WERI-Rb-1 (cell line): ENCODE results near the gene MYDGF.

Experiments
- DNase-seq: peaks from one replicate; pipeline ENCODE4 v3.0.0-alpha.2; 2020
- H3K27ac ChIP-seq: fragments of 250-450 bp; sonication (Bioruptor Pico); 2 replicates; pipeline ENCODE4 v1.5.1; 2020; ENCODE audit warnings: mild to moderate bottlenecking, moderate library complexity
- H3K27me3 ChIP-seq: fragments of 250-450 bp; sonication (Bioruptor Pico); 2 replicates; pipeline ENCODE4 v1.5.1; 2021; ENCODE audit warnings: mild to moderate bottlenecking, low read depth, moderate library complexity; ENCODE audit not compliant: insufficient read depth, severe bottlenecking
- H3K36me3 ChIP-seq: fragments of 250-450 bp; sonication (Bioruptor Pico); 2 replicates; pipeline ENCODE4 v1.5.1; 2020; ENCODE audit warnings: mild to moderate bottlenecking, moderate library complexity
- H3K4me3 ChIP-seq: 2 replicates; pipeline ENCODE4 v1.5.1; 2011; ENCODE audit warnings: low read depth, mild to moderate bottlenecking, control low read depth, low read length
- H3K9me3 ChIP-seq: fragments of 250-450 bp; sonication (Bioruptor Pico); 2 replicates; pipeline ENCODE4 v1.5.1; 2021; ENCODE audit warnings: mild to moderate bottlenecking, moderate library complexity; ENCODE audit not compliant: severe bottlenecking
- TF ChIP-seq, protein P1 (sequence below): IDR thresholded peaks from 2 replicates; pipeline ENCODE4 v1.5.1; 2011; ENCODE audit warnings: low read depth, mild to moderate bottlenecking, control low read depth, inconsistent platforms, low read length

Gene MYDGF

GRCh38 chr19:4714016-4714415, 43.9 kb upstream of the MYDGF start:
- Histone ChIP-seq H3K27me3 (no peaks in the 10 kb centered on the region), H3K4me3 (no peak overlapping the region), H3K36me3 (peaks cover 85% of the 10 kb centered on the region), H3K27ac (no peak overlapping the region), H3K9me3 (no peaks in the 10 kb centered on the region)
- TF ChIP-seq, protein P1, sequence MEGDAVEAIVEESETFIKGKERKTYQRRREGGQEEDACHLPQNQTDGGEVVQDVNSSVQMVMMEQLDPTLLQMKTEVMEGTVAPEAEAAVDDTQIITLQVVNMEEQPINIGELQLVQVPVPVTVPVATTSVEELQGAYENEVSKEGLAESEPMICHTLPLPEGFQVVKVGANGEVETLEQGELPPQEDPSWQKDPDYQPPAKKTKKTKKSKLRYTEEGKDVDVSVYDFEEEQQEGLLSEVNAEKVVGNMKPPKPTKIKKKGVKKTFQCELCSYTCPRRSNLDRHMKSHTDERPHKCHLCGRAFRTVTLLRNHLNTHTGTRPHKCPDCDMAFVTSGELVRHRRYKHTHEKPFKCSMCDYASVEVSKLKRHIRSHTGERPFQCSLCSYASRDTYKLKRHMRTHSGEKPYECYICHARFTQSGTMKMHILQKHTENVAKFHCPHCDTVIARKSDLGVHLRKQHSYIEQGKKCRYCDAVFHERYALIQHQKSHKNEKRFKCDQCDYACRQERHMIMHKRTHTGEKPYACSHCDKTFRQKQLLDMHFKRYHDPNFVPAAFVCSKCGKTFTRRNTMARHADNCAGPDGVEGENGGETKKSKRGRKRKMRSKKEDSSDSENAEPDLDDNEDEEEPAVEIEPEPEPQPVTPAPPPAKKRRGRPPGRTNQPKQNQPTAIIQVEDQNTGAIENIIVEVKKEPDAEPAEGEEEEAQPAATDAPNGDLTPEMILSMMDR: no peak
- no peak for DNase-seq

- Histone ChIP-seq H3K27me3 (no peaks in the 10 kb centered on the region), H3K36me3 (peaks cover 80% of the 10 kb centered on the region), H3K27ac (no peak overlapping the region; the same call in 1 of the 2 replicates), H3K9me3 (no peaks in the 10 kb centered on the region), H3K4me3 (no peak overlapping the region)
- TF ChIP-seq, protein P1: no peak
- no peak for DNase-seq
Observed at GRCh38 chr19:4713384-4713951, 43.3 kb upstream of the MYDGF start.

DNA sequence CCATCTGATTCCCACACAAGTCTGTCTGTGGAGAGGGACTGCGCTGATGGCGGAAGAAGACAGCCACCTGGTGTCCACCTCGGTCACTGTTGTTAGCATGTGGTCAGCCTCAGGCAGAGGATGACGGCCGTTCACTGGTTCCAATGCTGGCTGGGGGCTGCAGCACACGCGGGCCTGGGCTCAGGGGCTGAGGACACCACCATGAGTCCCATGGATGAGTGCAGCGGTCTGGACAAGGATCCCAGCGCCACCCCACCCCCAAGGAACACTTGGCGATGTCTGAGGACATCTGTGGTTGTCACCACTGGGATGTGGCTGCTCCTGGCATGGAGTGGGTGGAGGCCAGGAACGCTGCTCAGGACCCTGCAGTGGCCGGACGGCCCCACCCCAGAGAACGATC, 42.6 kb upstream of the MYDGF start:
- H3K4me3 ChIP-seq: no peak overlapping the region
- H3K27me3 ChIP-seq: no peaks in the 10 kb centered on the region
- peaks cover 75% of the 10 kb centered on the region for H3K36me3 ChIP-seq
- H3K9me3 ChIP-seq: no peaks in the 10 kb centered on the region
- TF ChIP-seq, protein P1: peak; percentile 59
- peak; percentile 37 for DNase-seq
- H3K27ac ChIP-seq: peak overlapping the region; percentile 60; the same call in 1 of the 2 replicates

- Histone ChIP-seq H3K36me3 (peaks cover 64% of the 10 kb centered on the region), H3K27me3 (no peaks in the 10 kb centered on the region), H3K4me3 (no peak overlapping the region), H3K9me3 (no peaks in the 10 kb centered on the region), H3K27ac (peak overlapping the region; percentile 70)
- TF ChIP-seq, protein P1: no peak
- DNase-seq: peak; percentile 95
Observed at GRCh38 chr19:4711211-4711610, 41.1 kb upstream of the MYDGF start.

DNA sequence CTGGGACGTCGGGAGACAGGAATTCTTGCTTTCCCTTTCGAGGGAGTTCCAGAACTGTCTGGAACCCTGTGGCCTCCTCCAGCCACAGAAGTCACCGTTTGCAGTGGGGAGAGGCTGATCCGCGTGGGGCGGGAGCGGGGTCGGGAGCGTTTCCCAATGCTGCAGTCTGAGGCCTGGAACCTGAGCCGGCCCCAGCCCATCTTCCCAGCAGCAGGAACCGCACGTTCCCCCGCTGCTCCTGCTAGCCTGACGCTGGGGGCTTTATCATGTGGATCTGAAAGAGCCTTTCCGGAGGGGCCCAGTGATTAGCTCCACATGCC, 40.1 kb upstream of the MYDGF start:
- H3K27me3 ChIP-seq: no peaks in the 10 kb centered on the region
- H3K9me3 ChIP-seq: no peaks in the 10 kb centered on the region
- TF ChIP-seq, protein P1: no peak
- H3K27ac ChIP-seq: peak overlapping the region; percentile 70
- H3K4me3 ChIP-seq: no peak overlapping the region
- no peak for DNase-seq
- H3K36me3 ChIP-seq: peaks cover 61% of the 10 kb centered on the region
